H9 (cell line): ENCODE results near the gene TRAF3IP1. TPM values are rescaled to one million over a fixed set of nuclear protein-coding genes. Genes with fewer than 3 reads are reported as not detected.

ENCODE experiments used
- DNase-seq: peaks from one replicate; pipeline ENCODE4 v3.0.0-alpha.2; 2017
- H2AFZ ChIP-seq: one replicate; pipeline ENCODE4 v1.6.1; 2013; ENCODE audit warnings: mild to moderate bottlenecking, low read length, control low read depth, moderate library complexity
- H2AK5ac ChIP-seq: 2 replicates; pipeline ENCODE4 v1.6.1; 2013; ENCODE audit warnings: low read length, control low read depth, mixed read lengths; ENCODE audit not compliant: insufficient read length
- H2BK120ac ChIP-seq: one replicate; pipeline ENCODE4 v1.6.1; 2013; ENCODE audit warnings: low read depth, mild to moderate bottlenecking, low read length, control low read depth, inconsistent platforms; ENCODE audit not compliant: poor library complexity, severe bottlenecking
- H2BK12ac ChIP-seq: 2 replicates; pipeline ENCODE4 v1.6.1; 2013; ENCODE audit warnings: low read length, control low read depth, mixed read lengths, low read depth; ENCODE audit not compliant: insufficient read length
- H2BK15ac ChIP-seq: 2 replicates; pipeline ENCODE4 v1.6.1; 2013; ENCODE audit warnings: low read depth, low read length, control low read depth
- H2BK20ac ChIP-seq: one replicate; pipeline ENCODE4 v1.6.1; 2013; ENCODE audit warnings: low read depth, mild to moderate bottlenecking, low read length, control low read depth, inconsistent platforms; ENCODE audit not compliant: poor library complexity, severe bottlenecking
- H2BK5ac ChIP-seq: 2 replicates; pipeline ENCODE4 v1.6.1; 2013; ENCODE audit warnings: low read length, control low read depth, mixed read lengths; ENCODE audit not compliant: insufficient read length
- H3K14ac ChIP-seq: 2 replicates; pipeline ENCODE4 v1.6.1; 2013; ENCODE audit warnings: low read length, control low read depth; ENCODE audit not compliant: insufficient read depth
- H3K18ac ChIP-seq: 2 replicates; pipeline ENCODE4 v1.6.1; 2013; ENCODE audit warnings: low read depth, mild to moderate bottlenecking, mixed read lengths, low read length, control low read depth; ENCODE audit not compliant: insufficient read length
- H3K23ac ChIP-seq: 2 replicates; pipeline ENCODE4 v1.6.1; 2013; ENCODE audit warnings: low read length, control low read depth, mixed read lengths, low read depth; ENCODE audit not compliant: insufficient read length
- H3K23me2 ChIP-seq: 2 replicates; pipeline ENCODE4 v1.6.1; 2013; ENCODE audit warnings: low read depth, mild to moderate bottlenecking, mixed read lengths, low read length, control low read depth; ENCODE audit not compliant: insufficient read length, poor library complexity, severe bottlenecking
- H3K27ac ChIP-seq: 2 replicates; pipeline ENCODE4 v1.5.1; 2013; ENCODE audit warnings: low read length, control low read depth, mixed read lengths, low read depth; ENCODE audit not compliant: insufficient read length
- H3K27me3 ChIP-seq: 2 replicates; pipeline ENCODE4 v1.6.1; 2013; ENCODE audit warnings: low read length, control low read depth, inconsistent platforms; ENCODE audit not compliant: insufficient read depth
- H3K4ac ChIP-seq: 2 replicates; pipeline ENCODE4 v1.6.1; 2013; ENCODE audit warnings: low read depth, mild to moderate bottlenecking, control low read depth, inconsistent platforms, low read length, moderate library complexity
- H3K4me1 ChIP-seq: 2 replicates; pipeline ENCODE4 v1.6.1; 2013; ENCODE audit warnings: low read length, control low read depth, inconsistent platforms; ENCODE audit not compliant: insufficient read depth
- H3K4me2 ChIP-seq: 2 replicates; pipeline ENCODE4 v1.6.1; 2013; ENCODE audit warnings: low read length, control low read depth, mixed read lengths; ENCODE audit not compliant: insufficient read length, insufficient read depth
- H3K56ac ChIP-seq: 2 replicates; pipeline ENCODE4 v1.6.1; 2013; ENCODE audit warnings: low read depth, mild to moderate bottlenecking, mixed read lengths, low read length, control low read depth; ENCODE audit not compliant: insufficient read length
- H3K79me1 ChIP-seq: 2 replicates; pipeline ENCODE4 v1.6.1; 2013; ENCODE audit warnings: low read depth, mild to moderate bottlenecking, moderate library complexity, low read length, control low read depth, inconsistent platforms; ENCODE audit not compliant: insufficient read depth, poor library complexity, severe bottlenecking
- H3K79me2 ChIP-seq: 2 replicates; pipeline ENCODE4 v1.6.1; 2013; ENCODE audit warnings: low read length, control low read depth, inconsistent platforms; ENCODE audit not compliant: insufficient read depth
- H3K9ac ChIP-seq: 2 replicates; pipeline ENCODE4 v1.6.1; 2013; ENCODE audit warnings: low read length, control low read depth, mixed read lengths; ENCODE audit not compliant: insufficient read length; ENCODE audit errors: extremely low read depth
- H3K9me3 ChIP-seq: one replicate; pipeline ENCODE4 v1.6.1; 2013; ENCODE audit warnings: low read depth, low read length, inconsistent platforms; ENCODE audit not compliant: control insufficient read depth
- H3T11ph ChIP-seq: one replicate; pipeline ENCODE4 v1.6.1; 2013; ENCODE audit warnings: mild to moderate bottlenecking, low read length, control low read depth, inconsistent platforms
- H4K20me1 ChIP-seq: one replicate; pipeline ENCODE4 v1.6.1; 2013; ENCODE audit not compliant: control insufficient read depth, insufficient read length, insufficient read depth
- H4K5ac ChIP-seq: 2 replicates; pipeline ENCODE4 v1.6.1; 2013; ENCODE audit warnings: low read depth, mild to moderate bottlenecking, mixed read lengths, low read length, control low read depth; ENCODE audit not compliant: insufficient read length
- H4K8ac ChIP-seq: replicated peaks from 2 replicates; pipeline ENCODE4 v1.6.1; 2013; ENCODE audit warnings: low read length, control low read depth, mixed read lengths, low read depth; ENCODE audit not compliant: insufficient read length
- H4K91ac ChIP-seq: 2 replicates; pipeline ENCODE4 v1.6.1; 2013; ENCODE audit warnings: low read depth, mild to moderate bottlenecking, moderate library complexity, mixed read lengths, low read length, control low read depth; ENCODE audit not compliant: insufficient read length
- H3K27ac Mint-ChIP-seq, 3 experiments: 2 replicates in 2 of 3; 3 replicates in 1 of 3; pipeline ENCODE4 v1.8.0; 2020 to 2021; ENCODE audit warnings: mixed read lengths in 3 of 3, mild to moderate bottlenecking in 1 of 3, moderate library complexity in 1 of 3
- H3K27me3 Mint-ChIP-seq: 2 replicates; pipeline ENCODE4 v1.8.0; 2021; ENCODE audit warnings: low read depth, mild to moderate bottlenecking, moderate library complexity, mixed read lengths
- H3K36me3 Mint-ChIP-seq, 3 experiments: 2 replicates in 2 of 3; 3 replicates in 1 of 3; pipeline ENCODE4 v1.8.0; 2020 to 2021; ENCODE audit warnings: low read depth in 3 of 3, mixed read lengths in 3 of 3; ENCODE audit not compliant: insufficient read depth in 1 of 3
- H3K4me1 Mint-ChIP-seq, 2 experiments: 2 replicates each; pipeline ENCODE4 v1.8.0; 2020; ENCODE audit warnings: mixed read lengths in 2 of 2
- H3K4me3 Mint-ChIP-seq, 2 experiments: 2 replicates in 1 of 2; 3 replicates in 1 of 2; pipeline ENCODE4 v1.8.0; 2020 to 2021; ENCODE audit warnings: mild to moderate bottlenecking in 2 of 2, mixed read lengths in 2 of 2, moderate library complexity in 1 of 2
- H3K9me3 Mint-ChIP-seq, 2 experiments: 2 replicates in 1 of 2; 3 replicates in 1 of 2; pipeline ENCODE4 v1.8.0; 2020; ENCODE audit warnings: mild to moderate bottlenecking in 2 of 2, mixed read lengths in 2 of 2, moderate library complexity in 1 of 2
- CTCF ChIP-seq: fragments of 200-600 bp; sonication (generic); conservative IDR thresholded peaks from 3 replicates; pipeline ENCODE4 v1.8.0; 2021; ENCODE audit warnings: antibody characterized with exemption, mild to moderate bottlenecking
- WGBS: extraction: QIAGEN DNeasy Blood & Tissue Kit; methylation state at CpG from one replicate; pipeline ENCODE4 v1.1.7; 2013; ENCODE audit warnings: missing lambda C conversion rate, low lambda C conversion rate, mixed read lengths; ENCODE audit not compliant: insufficient read length; ENCODE audit errors: extremely low coverage; 5-methylcytosine and 5-hydroxymethylcytosine counted together
- total RNA-seq: library from RNA; stranded (reverse); gene quantifications from 2 replicates; pipeline ENCODE4 v1.2.1, GENCODE V29; 2021

Gene TRAF3IP1
- total RNA-seq, 1 experiment from 2014 or later = 16.4 TPM

GRCh38 chr2:238421695-238422035 is 101.3 kb downstream of the TRAF3IP1 start:
- no peak overlapping the region for H3K14ac ChIP-seq
- no peak overlapping the region for H2BK20ac ChIP-seq
- H2AK5ac ChIP-seq = no peak overlapping the region
- H2BK12ac ChIP-seq = no peak overlapping the region
- H3T11ph ChIP-seq = no peak overlapping the region
- H4K20me1 ChIP-seq = no peaks in the 10 kb centered on the region
- no peak for DNase-seq
- no peak overlapping the region for H4K91ac ChIP-seq
- no peak overlapping the region for H2BK120ac ChIP-seq
- no peaks in the 10 kb centered on the region for H3K9me3 ChIP-seq
- Mint-ChIP-seq H3K4me1 (peaks cover 31 to 32% of the 10 kb centered on the region in 2 experiments), H3K4me3 (peak overlapping the region in 1 of 2 experiments; percentile 64; a peak in 2 of 5 replicates), H3K36me3 (peaks cover 0 to 3% (median 0%) of the 10 kb centered on the region in 3 experiments; a peak in 2 of 7 replicates), H3K27me3 (no peaks in the 10 kb centered on the region; the same call in 1 of the 2 replicates), H3K9me3 (peaks cover under 1 to 3% of the 10 kb centered on the region in 2 experiments; a peak in 2 of 5 replicates), H3K27ac (peak overlapping the region in 1 of 3 experiments; percentile 86; a peak in 3 of 7 replicates)
- TF ChIP-seq CTCF = no peak
- no peak overlapping the region for H3K4me2 ChIP-seq
- H3K27ac ChIP-seq = no peak overlapping the region
- no peak overlapping the region for H3K4ac ChIP-seq
- no peak overlapping the region for H3K9ac ChIP-seq
- no peak overlapping the region for H3K23ac ChIP-seq
- no peak overlapping the region for H2BK15ac ChIP-seq
- H3K18ac ChIP-seq = no peak overlapping the region
- H2BK5ac ChIP-seq = no peak overlapping the region
- no peak overlapping the region for H2AFZ ChIP-seq
- H3K56ac ChIP-seq = no peak overlapping the region
- H3K79me1 ChIP-seq = no peaks in the 10 kb centered on the region
- H4K8ac ChIP-seq = no peak overlapping the region
- peaks cover 5% of the 10 kb centered on the region for H3K23me2 ChIP-seq
- H3K79me2 ChIP-seq = no peaks in the 10 kb centered on the region
- H4K5ac ChIP-seq = no peak overlapping the region
- no peaks in the 10 kb centered on the region; the same call in 1 of the 2 replicates for H3K4me1 ChIP-seq
- no peaks in the 10 kb centered on the region for H3K27me3 ChIP-seq
- WGBS = no CpG with 5 or more reads among the region's 18 CpGs
